Ascending aorta (tissue), 2 donors: ENCODE results near the gene OR2H2. TPM values are rescaled to one million over a fixed set of nuclear protein-coding genes. Genes with fewer than 3 reads are reported as not detected.
A peak's percentile ranks its signal among the peaks of the same experiment; 100 is the strongest.

Source experiments
- DNase-seq, 2 donors: peaks; one replicate each; pipeline ENCODE4 v3.0.0-alpha.2; 2019; ENCODE audit warnings: low spot score in 2 of 2
- H3K27ac ChIP-seq, 2 donors: fragments of 200-600 bp; sonication (generic); one replicate each; pipeline ENCODE4 v1.5.1; 2016 to 2017; ENCODE audit warnings: mild to moderate bottlenecking in 1 of 2
- H3K27me3 ChIP-seq: fragments of 200-600 bp; sonication (generic); one replicate; pipeline ENCODE4 v1.5.1; 2017
- H3K36me3 ChIP-seq, 2 donors: fragments of 200-600 bp; sonication (generic); one replicate each; pipeline ENCODE4 v1.5.1; 2016
- H3K4me1 ChIP-seq, 2 donors: fragments of 200-600 bp; sonication (generic); one replicate each; pipeline ENCODE4 v1.5.1; 2016 to 2017; ENCODE audit warnings: mild to moderate bottlenecking in 1 of 2
- H3K4me3 ChIP-seq, 2 donors: fragments of 200-600 bp; sonication (generic); one replicate each; pipeline ENCODE4 v1.5.1; 2016 to 2017; ENCODE audit warnings: mild to moderate bottlenecking in 1 of 2
- H3K9me3 ChIP-seq, 2 donors: fragments of 200-600 bp; sonication (generic); one replicate each; pipeline ENCODE4 v1.5.1; 2016
- intact Hi-C: fragments of 100-400 bp; cut with DNase I; formaldehyde crosslinking; loops from one replicate; pipeline ENCODE4 v1.15.1; 2023
- total RNA-seq: library from RNA; depleted of rRNA; stranded (reverse); fragments of >200 nt; gene quantifications from one replicate; pipeline ENCODE4 v1.1.0, GENCODE V29; 2016
- TF ChIP-seq, protein P1 (sequence below), 3 experiments: fragments of 200-600 bp in 2 of 3; fragments of 450-650 bp in 1 of 3; sonication (generic) in 2 of 3; IDR thresholded peaks; one replicate each; pipeline ENCODE4 v1.5.1; 2016 to 2019; ENCODE audit warnings: antibody characterized with exemption in 3 of 3, mild to moderate bottlenecking in 1 of 3, moderate library complexity in 1 of 3

The OR2H2 gene
- total RNA-seq, 1 donor from 2014 or later, result not detected

DNA sequence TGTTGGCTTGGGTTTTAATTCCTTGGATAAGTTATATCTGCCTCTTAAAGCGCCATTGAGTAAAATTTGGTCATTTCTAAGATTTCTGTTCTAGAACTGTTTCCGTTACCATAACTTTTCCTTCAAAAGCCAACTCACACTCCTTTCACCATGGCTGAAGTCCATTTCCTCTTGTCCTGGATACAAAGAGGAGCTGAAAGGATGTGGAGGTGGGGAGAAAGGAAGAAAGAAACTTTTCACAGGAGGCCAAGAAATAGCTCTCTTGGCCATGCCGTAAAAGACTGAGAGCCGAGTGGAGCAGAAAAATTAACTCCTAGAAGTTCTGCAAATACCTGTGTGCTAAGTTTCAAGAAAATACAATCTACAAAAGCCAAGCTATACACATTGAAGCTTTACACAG lies 26.5 kb downstream of the OR2H2 start:
- no peaks in the 10 kb centered on the region for H3K4me1 ChIP-seq
- H3K36me3 ChIP-seq, result peaks cover 63 to 82% of the 10 kb centered on the region in 2 donors
- H3K4me3 ChIP-seq, result no peak overlapping the region
- no peak overlapping the region for H3K27ac ChIP-seq
- no peaks in the 10 kb centered on the region for H3K9me3 ChIP-seq
- TF ChIP-seq, protein P1, sequence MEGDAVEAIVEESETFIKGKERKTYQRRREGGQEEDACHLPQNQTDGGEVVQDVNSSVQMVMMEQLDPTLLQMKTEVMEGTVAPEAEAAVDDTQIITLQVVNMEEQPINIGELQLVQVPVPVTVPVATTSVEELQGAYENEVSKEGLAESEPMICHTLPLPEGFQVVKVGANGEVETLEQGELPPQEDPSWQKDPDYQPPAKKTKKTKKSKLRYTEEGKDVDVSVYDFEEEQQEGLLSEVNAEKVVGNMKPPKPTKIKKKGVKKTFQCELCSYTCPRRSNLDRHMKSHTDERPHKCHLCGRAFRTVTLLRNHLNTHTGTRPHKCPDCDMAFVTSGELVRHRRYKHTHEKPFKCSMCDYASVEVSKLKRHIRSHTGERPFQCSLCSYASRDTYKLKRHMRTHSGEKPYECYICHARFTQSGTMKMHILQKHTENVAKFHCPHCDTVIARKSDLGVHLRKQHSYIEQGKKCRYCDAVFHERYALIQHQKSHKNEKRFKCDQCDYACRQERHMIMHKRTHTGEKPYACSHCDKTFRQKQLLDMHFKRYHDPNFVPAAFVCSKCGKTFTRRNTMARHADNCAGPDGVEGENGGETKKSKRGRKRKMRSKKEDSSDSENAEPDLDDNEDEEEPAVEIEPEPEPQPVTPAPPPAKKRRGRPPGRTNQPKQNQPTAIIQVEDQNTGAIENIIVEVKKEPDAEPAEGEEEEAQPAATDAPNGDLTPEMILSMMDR (IDR thresholded peaks at IDR 0.05), result no peak
- intact Hi-C loops, result no loop called here
- no peaks in the 10 kb centered on the region for H3K27me3 ChIP-seq
- no peak for DNase-seq

GRCh38 chr6:29617782-29618554 lies 33.0 kb downstream of the OR2H2 start:
- Histone ChIP-seq H3K9me3 (no peaks in the 10 kb centered on the region), H3K36me3 (peaks cover 29 to 74% of the 10 kb centered on the region in 2 donors), H3K4me3 (no peak overlapping the region), H3K4me1 (no peaks in the 10 kb centered on the region), H3K27ac (no peak overlapping the region), H3K27me3 (no peaks in the 10 kb centered on the region)
- DNase-seq, result no peak
- intact Hi-C loops, result no loop called here
- TF ChIP-seq, protein P1 (IDR thresholded peaks at IDR 0.05), result peak in 1 of 3 experiments; percentile 5

DNA sequence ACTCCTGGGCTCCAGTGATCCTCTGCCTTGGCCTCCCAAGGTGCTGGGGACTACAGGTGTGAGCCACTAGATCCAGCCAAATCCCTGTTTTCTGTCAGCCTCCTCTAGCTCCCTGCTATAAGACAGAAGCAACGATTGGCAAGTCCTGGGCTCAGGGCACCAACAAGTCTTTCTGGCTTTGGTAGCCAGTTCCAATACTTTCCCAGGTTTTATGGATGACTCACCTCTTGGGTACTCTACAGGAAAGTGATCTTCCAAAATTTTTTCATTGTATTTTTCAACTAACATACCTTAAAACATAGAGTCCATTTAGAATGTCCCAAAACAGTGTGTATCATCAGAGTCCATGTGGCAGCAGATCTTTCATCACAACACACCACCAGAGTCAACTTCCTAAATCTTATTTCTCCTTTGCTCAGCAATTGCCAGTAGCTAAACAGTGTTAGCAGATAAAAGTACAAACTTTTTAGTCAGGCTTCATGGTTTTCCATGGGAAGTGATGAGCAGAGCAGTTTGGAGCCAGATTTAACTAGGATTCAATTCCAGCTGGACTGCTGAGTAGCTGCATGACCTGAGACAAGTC lies 34.7 kb downstream of the OR2H2 start:
- Histone ChIP-seq H3K4me3 (no peak overlapping the region), H3K4me1 (no peaks in the 10 kb centered on the region), H3K36me3 (peaks cover 22 to 65% of the 10 kb centered on the region in 2 donors), H3K27ac (no peak overlapping the region), H3K27me3 (no peaks in the 10 kb centered on the region), H3K9me3 (no peaks in the 10 kb centered on the region)
- TF ChIP-seq, protein P1 (IDR thresholded peaks at IDR 0.05), result no peak
- DNase-seq, result no peak
- intact Hi-C loops, result loop anchor here (10.0 kb wide), 1 partner anchor 705 kb away; the partner anchor contains the start of gene TRIM39

DNA sequence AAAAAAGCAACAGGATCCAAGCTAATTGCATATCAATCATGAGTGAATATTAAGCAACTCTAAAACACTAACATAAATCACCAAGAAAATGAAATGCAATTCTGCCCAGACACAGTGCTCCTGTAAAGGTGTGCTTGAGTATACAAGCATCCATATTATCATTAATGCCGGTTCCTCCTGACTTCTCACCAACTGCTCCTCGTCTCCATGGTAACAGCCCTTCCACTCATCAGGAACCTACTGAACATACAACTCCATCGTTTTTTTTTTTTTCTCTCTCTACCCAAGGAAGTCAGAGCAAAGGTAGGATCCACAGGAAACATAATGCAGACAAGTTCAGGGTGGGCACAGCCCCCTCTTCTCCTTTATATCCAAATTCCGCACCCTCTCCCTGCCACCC lies 35.7 kb downstream of the OR2H2 start:
- no peaks in the 10 kb centered on the region for H3K4me1 ChIP-seq
- intact Hi-C loops, result loop anchor here (10.0 kb wide), 1 partner anchor 704 kb away; the partner anchor contains the start of gene TRIM39
- H3K4me3 ChIP-seq, result no peak overlapping the region
- TF ChIP-seq, protein P1 (IDR thresholded peaks at IDR 0.05), result no peak
- no peaks in the 10 kb centered on the region for H3K27me3 ChIP-seq
- no peak overlapping the region for H3K27ac ChIP-seq
- H3K36me3 ChIP-seq, result peaks cover 22 to 63% of the 10 kb centered on the region in 2 donors
- H3K9me3 ChIP-seq, result no peaks in the 10 kb centered on the region
- no peak for DNase-seq

- Histone ChIP-seq H3K27me3 (no peaks in the 10 kb centered on the region), H3K36me3 (peaks cover 6 to 35% of the 10 kb centered on the region in 2 donors), H3K9me3 (no peaks in the 10 kb centered on the region), H3K4me1 (peaks cover 5 to 13% of the 10 kb centered on the region in 2 donors), H3K4me3 (no peak overlapping the region), H3K27ac (no peak overlapping the region)
- intact Hi-C loops, result loop anchor here (10.0 kb wide), 1 partner anchor 700 kb away; the partner anchor contains the start of gene TRIM39
- DNase-seq, result no peak
- TF ChIP-seq, protein P1 (IDR thresholded peaks at IDR 0.05), result no peak
Measured at GRCh38 chr6:29624520-29624961, 39.6 kb downstream of the OR2H2 start.
